Stomach (tissue), 4 donors: ENCODE measurements around the gene CMTR2.

ENCODE experiments used
- EP300 ChIP-seq: sonication (generic); formaldehyde crosslinking; IDR thresholded peaks from one replicate; pipeline ENCODE4 v1.6.1; 2017; ENCODE audit warnings: antibody characterized with exemption
- POLR2A ChIP-seq, 4 donors: fragments of 450-650 bp; IDR thresholded peaks; one replicate each; pipeline ENCODE4 v1.6.1; 2016; ENCODE audit warnings: antibody characterized with exemption in 4 of 4, control low read depth in 2 of 4, mild to moderate bottlenecking in 1 of 4, moderate library complexity in 1 of 4
- POLR2AphosphoS5 ChIP-seq, 3 donors: sonication (generic); formaldehyde crosslinking; IDR thresholded peaks; one replicate each; pipeline ENCODE4 v1.6.1; 2016; ENCODE audit warnings: antibody characterized with exemption in 3 of 3
- TF ChIP-seq, protein P1 (sequence below), 7 experiments: fragments of 450-650 bp in 4 of 7; fragments of 200-600 bp in 3 of 7; sonication (generic) in 3 of 7; IDR thresholded peaks; one replicate each; pipeline ENCODE4 v1.5.1; 2016 to 2019; ENCODE audit warnings: antibody characterized with exemption in 7 of 7, control low read depth in 2 of 7, mild to moderate bottlenecking in 1 of 7

DNA sequence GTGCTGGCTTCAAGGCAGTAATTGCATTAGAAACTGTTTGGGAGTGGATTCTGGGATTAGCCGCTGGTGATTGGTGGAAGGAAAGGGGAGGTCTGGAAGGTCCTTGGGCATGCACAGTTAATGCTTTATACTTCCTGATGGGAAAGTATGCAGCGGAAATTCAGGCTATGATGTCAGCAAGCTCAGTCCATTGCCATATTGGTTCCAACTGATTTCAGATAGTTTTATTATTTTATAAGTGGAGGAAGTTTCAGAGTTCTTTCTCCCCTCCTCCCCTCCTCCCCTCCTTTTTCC lies 8.1 kb upstream of the CMTR2 start:
- no peak for TF ChIP-seq POLR2AphosphoS5 (IDR thresholded peaks at IDR 0.05)
- TF ChIP-seq, protein P1, sequence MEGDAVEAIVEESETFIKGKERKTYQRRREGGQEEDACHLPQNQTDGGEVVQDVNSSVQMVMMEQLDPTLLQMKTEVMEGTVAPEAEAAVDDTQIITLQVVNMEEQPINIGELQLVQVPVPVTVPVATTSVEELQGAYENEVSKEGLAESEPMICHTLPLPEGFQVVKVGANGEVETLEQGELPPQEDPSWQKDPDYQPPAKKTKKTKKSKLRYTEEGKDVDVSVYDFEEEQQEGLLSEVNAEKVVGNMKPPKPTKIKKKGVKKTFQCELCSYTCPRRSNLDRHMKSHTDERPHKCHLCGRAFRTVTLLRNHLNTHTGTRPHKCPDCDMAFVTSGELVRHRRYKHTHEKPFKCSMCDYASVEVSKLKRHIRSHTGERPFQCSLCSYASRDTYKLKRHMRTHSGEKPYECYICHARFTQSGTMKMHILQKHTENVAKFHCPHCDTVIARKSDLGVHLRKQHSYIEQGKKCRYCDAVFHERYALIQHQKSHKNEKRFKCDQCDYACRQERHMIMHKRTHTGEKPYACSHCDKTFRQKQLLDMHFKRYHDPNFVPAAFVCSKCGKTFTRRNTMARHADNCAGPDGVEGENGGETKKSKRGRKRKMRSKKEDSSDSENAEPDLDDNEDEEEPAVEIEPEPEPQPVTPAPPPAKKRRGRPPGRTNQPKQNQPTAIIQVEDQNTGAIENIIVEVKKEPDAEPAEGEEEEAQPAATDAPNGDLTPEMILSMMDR (IDR thresholded peaks at IDR 0.05), result no peak
- TF ChIP-seq POLR2A (IDR thresholded peaks at IDR 0.05), result no peak
- no peak for TF ChIP-seq EP300
